HepG2 (cell line): ENCODE data around the gene MAP3K2. TPM values are rescaled to one million over a fixed set of nuclear protein-coding genes. Genes with fewer than 3 reads are reported as not detected.
A peak's percentile ranks its signal among the peaks of the same experiment; 100 is the strongest.

Source experiments
- BORCS8-MEF2B ChIP-seq: sonication (generic); formaldehyde crosslinking; IDR thresholded peaks from 2 replicates; pipeline ENCODE4 v1.8.0; 2022; ENCODE audit warnings: mild to moderate bottlenecking, missing genetic modification reagents
- DMAP1 ChIP-seq: IDR thresholded peaks from 2 replicates; pipeline ENCODE4 v1.6.1; 2016
- EEA1 ChIP-seq: sonication (generic); formaldehyde crosslinking; IDR thresholded peaks from 2 replicates; pipeline ENCODE4 v1.5.1; 2020; ENCODE audit warnings: mild to moderate bottlenecking, missing genetic modification reagents, borderline replicate concordance
- GABPB1 ChIP-seq: IDR thresholded peaks from 2 replicates; pipeline ENCODE4 v1.6.1; 2016; ENCODE audit warnings: mild to moderate bottlenecking, missing genetic modification reagents, moderate library complexity, missing compliant biosample characterization
- GTF3A ChIP-seq: sonication (generic); formaldehyde crosslinking; conservative IDR thresholded peaks from 2 replicates; pipeline ENCODE4 v1.4.0; 2020; ENCODE audit warnings: mild to moderate bottlenecking, missing genetic modification reagents
- HDAC1 ChIP-seq: sonication (generic); formaldehyde crosslinking; IDR thresholded peaks from 2 replicates; pipeline ENCODE4 v1.5.1; 2020; ENCODE audit warnings: mild to moderate bottlenecking, missing genetic modification reagents
- HMGXB4 ChIP-seq, 2 experiments: sonication (generic) in 1 of 2; formaldehyde crosslinking in 1 of 2; IDR thresholded peaks; 2 replicates each; pipeline versions ENCODE4 v1.4.0 to v1.6.1; 2018 to 2020; ENCODE audit warnings: missing genetic modification reagents in 2 of 2, borderline replicate concordance in 1 of 2, low read depth in 1 of 2, mild to moderate bottlenecking in 1 of 2, missing biosample characterization in 1 of 2
- MTERF4 ChIP-seq: sonication (generic); formaldehyde crosslinking; IDR thresholded peaks from 2 replicates; pipeline ENCODE4 v1.8.0; 2023; ENCODE audit warnings: mild to moderate bottlenecking, missing genetic modification reagents
- MTF2 ChIP-seq: sonication (generic); formaldehyde crosslinking; IDR thresholded peaks from 2 replicates; pipeline ENCODE4 v1.5.0; 2020; ENCODE audit warnings: missing genetic modification reagents, borderline replicate concordance
- NFYB ChIP-seq: sonication (generic); formaldehyde crosslinking; IDR thresholded peaks from 2 replicates; pipeline ENCODE4 v1.4.0; 2020; ENCODE audit warnings: missing genetic modification reagents
- SNAPC2 ChIP-seq: sonication (generic); formaldehyde crosslinking; IDR thresholded peaks from 2 replicates; pipeline ENCODE4 v1.8.1; 2022; ENCODE audit warnings: mild to moderate bottlenecking, missing genetic modification reagents
- ZNF317 ChIP-seq: sonication (generic); formaldehyde crosslinking; IDR thresholded peaks from 2 replicates; pipeline ENCODE4 v1.5.0; 2020; ENCODE audit warnings: mild to moderate bottlenecking, missing genetic modification reagents
- ZNF318 ChIP-seq: sonication (generic); formaldehyde crosslinking; IDR thresholded peaks from 2 replicates; pipeline ENCODE4 v1.4.0; 2020; ENCODE audit warnings: mild to moderate bottlenecking, missing genetic modification reagents
- ZNF776 ChIP-seq: sonication (generic); formaldehyde crosslinking; IDR thresholded peaks from 2 replicates; pipeline ENCODE4 v1.4.0; 2020; ENCODE audit warnings: mild to moderate bottlenecking, missing genetic modification reagents
- ZSCAN29 ChIP-seq: sonication (generic); formaldehyde crosslinking; conservative IDR thresholded peaks from 2 replicates; pipeline ENCODE4 v1.4.0; 2020; ENCODE audit warnings: mild to moderate bottlenecking, missing genetic modification reagents
- polyA plus RNA-seq, 8 experiments: library from polyadenylated mRNA; depleted of rRNA in 3 of 8; stranded (reverse) in 7 of 8; unstranded in 1 of 8; fragments of >200 nt; fragmentation: Illumina TruSeq in 4 of 8; extraction: Trizol in 4 of 8; gene quantifications; 2 replicates each; pipeline versions ENCODE4 v1.2.1 to v1.2.3, GENCODE V29; 2011 to 2016; ENCODE audit warnings: low read depth in 4 of 8, missing spikeins in 1 of 8, mixed read lengths in 1 of 8; ENCODE audit not compliant: insufficient read depth in 1 of 8
- total RNA-seq, 5 experiments: library from RNA; depleted of rRNA; stranded (reverse); fragments of >200 nt; fragmentation: Illumina TruSeq; extraction: Trizol; gene quantifications; 2 replicates each; pipeline ENCODE4 v1.2.3, GENCODE V29; 2016; ENCODE audit warnings: low read depth in 1 of 5
- TF ChIP-seq, protein P1 (sequence below): sonication (generic); formaldehyde crosslinking; IDR thresholded peaks from 2 replicates; pipeline ENCODE4 v1.8.0; 2022; ENCODE audit warnings: mild to moderate bottlenecking, missing genetic modification reagents

Gene MAP3K2
- total and polyA plus RNA-seq, 2 of the 13 experiments (the other 11 are each of a cell fraction or from before 2014, with no cell fraction given) = 12.2 to 37.2 TPM

DNA sequence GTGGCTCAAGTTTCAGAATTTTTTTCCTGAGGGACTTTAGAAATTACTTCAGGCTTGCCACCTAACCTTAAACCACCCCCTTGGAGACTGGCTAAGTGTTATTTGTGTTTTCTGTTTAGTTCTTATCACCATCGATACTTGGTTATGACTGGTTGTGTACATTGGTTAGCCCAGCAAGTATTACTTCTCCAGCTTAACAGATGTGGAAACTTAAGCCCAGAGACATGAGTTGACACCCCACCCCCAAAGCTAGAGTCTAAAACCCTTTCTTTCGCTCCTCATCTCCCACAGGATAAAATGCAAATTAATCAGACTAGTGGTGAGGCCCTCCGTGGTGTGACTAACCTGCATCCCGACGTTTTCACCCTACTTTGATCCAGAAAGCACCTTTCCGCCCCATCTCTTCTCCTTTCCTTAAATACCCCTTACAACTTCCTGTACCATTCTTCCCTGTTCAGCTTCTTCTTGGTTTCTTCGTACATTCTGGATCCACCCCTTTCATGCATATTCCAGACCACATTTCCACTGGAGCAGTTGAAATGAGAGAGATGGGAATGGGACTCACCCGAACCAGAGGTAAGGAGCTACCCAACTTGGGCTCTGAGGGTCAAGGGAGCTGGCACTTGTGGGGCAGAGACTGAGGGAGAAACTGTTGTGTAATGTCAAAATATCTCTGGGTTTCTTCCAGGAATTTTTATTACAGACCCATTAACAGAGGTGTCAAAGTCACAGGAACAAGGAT, 819 bp upstream of the MAP3K2 start (continued):
- TF ChIP-seq, protein P1, sequence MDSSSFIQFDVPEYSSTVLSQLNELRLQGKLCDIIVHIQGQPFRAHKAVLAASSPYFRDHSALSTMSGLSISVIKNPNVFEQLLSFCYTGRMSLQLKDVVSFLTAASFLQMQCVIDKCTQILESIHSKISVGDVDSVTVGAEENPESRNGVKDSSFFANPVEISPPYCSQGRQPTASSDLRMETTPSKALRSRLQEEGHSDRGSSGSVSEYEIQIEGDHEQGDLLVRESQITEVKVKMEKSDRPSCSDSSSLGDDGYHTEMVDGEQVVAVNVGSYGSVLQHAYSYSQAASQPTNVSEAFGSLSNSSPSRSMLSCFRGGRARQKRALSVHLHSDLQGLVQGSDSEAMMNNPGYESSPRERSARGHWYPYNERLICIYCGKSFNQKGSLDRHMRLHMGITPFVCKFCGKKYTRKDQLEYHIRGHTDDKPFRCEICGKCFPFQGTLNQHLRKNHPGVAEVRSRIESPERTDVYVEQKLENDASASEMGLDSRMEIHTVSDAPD (CRISPR knock-in tag) = 0 out of 2 replicates have a peak, but pooled peaks have one; percentile 7
- TF ChIP-seq GTF3A (CRISPR knock-in tag) = 0 out of 2 replicates have a peak, but pooled peaks have one; percentile 30
- 0 out of 2 replicates have a peak, but pooled peaks have one; percentile 18 for TF ChIP-seq SNAPC2
- TF ChIP-seq BORCS8-MEF2B (CRISPR knock-in tag) = no peak
- peak; percentile 40; the same call in 1 of the 2 replicates for TF ChIP-seq HDAC1 (CRISPR knock-in tag)
- 0 out of 2 replicates have a peak, but pooled peaks have one; percentile 26 for TF ChIP-seq MTERF4 (CRISPR knock-in tag)
- no peak for TF ChIP-seq EEA1 (CRISPR knock-in tag)
- TF ChIP-seq DMAP1 (CRISPR knock-in tag) = no peak
- TF ChIP-seq MTF2 = no peak
- TF ChIP-seq HMGXB4 (CRISPR knock-in tag; IDR thresholded peaks at IDR 0.05; ENCODE audit: borderline replicate concordance in 1 of 2, low read depth in 1 of 2) = no peak
- TF ChIP-seq ZNF317 (CRISPR knock-in tag) = 0 out of 2 replicates have a peak, but pooled peaks have one; percentile 5
- TF ChIP-seq ZNF776 (CRISPR knock-in tag) = no peak
- TF ChIP-seq ZNF318 (CRISPR knock-in tag) = peak; percentile 33; the same call in 1 of the 2 replicates
- no peak for TF ChIP-seq NFYB (CRISPR knock-in tag)
- no peak for TF ChIP-seq GABPB1
- TF ChIP-seq ZSCAN29 (CRISPR knock-in tag) = no peak
